AG04449 (cell line): ENCODE results near the gene TMEM222.

Experiments used
- CTCF ChIA-PET: fragments of 350-600 bp; formaldehyde crosslinking; extraction: SDS; loops from one replicate; lab custom pipeline; 2021; ENCODE audit warnings: antibody characterized with exemption; lab: Yijun Ruan, JAX
- POLR2A ChIA-PET: fragments of 400-600, 350-600 bp; formaldehyde crosslinking; extraction: SDS; loops from one replicate; lab custom pipeline; 2020; ENCODE audit warnings: antibody characterized with exemption, inconsistent platforms; lab: Yijun Ruan, JAX
- DNase-seq: peaks from one replicate; pipeline ENCODE4 v3.0.0-alpha.2; 2010; ENCODE audit warnings: low read depth, low spot score
- H3K4me3 ChIP-seq: 2 replicates; pipeline ENCODE4 v1.5.1; 2011; ENCODE audit warnings: low read depth, mild to moderate bottlenecking, control low read depth, low read length
- TF ChIP-seq, protein P1 (sequence below): IDR thresholded peaks from one replicate; pipeline ENCODE4 v1.5.1; 2011; ENCODE audit warnings: mild to moderate bottlenecking, moderate library complexity, low read length, control low read depth, inconsistent platforms; ENCODE audit not compliant: insufficient read depth; ENCODE audit errors: missing control alignments

The TMEM222 gene

GRCh38 chr1:27345272-27345671 is 23.3 kb downstream of the TMEM222 start:
- no peak overlapping the region for H3K4me3 ChIP-seq
- DNase-seq = no peak
- POLR2A ChIA-PET = no interaction called here
- TF ChIP-seq, protein P1, sequence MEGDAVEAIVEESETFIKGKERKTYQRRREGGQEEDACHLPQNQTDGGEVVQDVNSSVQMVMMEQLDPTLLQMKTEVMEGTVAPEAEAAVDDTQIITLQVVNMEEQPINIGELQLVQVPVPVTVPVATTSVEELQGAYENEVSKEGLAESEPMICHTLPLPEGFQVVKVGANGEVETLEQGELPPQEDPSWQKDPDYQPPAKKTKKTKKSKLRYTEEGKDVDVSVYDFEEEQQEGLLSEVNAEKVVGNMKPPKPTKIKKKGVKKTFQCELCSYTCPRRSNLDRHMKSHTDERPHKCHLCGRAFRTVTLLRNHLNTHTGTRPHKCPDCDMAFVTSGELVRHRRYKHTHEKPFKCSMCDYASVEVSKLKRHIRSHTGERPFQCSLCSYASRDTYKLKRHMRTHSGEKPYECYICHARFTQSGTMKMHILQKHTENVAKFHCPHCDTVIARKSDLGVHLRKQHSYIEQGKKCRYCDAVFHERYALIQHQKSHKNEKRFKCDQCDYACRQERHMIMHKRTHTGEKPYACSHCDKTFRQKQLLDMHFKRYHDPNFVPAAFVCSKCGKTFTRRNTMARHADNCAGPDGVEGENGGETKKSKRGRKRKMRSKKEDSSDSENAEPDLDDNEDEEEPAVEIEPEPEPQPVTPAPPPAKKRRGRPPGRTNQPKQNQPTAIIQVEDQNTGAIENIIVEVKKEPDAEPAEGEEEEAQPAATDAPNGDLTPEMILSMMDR = no peak
- CTCF ChIA-PET = interaction anchor here (0.6 to 8.2 kb wide), 6 partner anchors 12 to 223 kb away, joined by 3 to 100 read pairs (median 10); partner anchors contain the start of gene MAP3K6

GRCh38 chr1:27346357-27346756 is 24.4 kb downstream of the TMEM222 start:
- TF ChIP-seq, protein P1 = no peak
- POLR2A ChIA-PET = no interaction called here
- DNase-seq = no peak
- CTCF ChIA-PET = interaction anchor here (0.8 to 8.2 kb wide), 6 partner anchors 10 to 20 kb away, joined by 3 to 100 read pairs (median 10); partner anchors contain the start of gene MAP3K6
- H3K4me3 ChIP-seq = no peak overlapping the region

- TF ChIP-seq, protein P1 = no peak
- no peak for DNase-seq
- H3K4me3 ChIP-seq = no peak overlapping the region
- CTCF ChIA-PET = interaction anchor here (0.8 to 8.2 kb wide), 7 partner anchors 10 to 43 kb away, joined by 3 to 100 read pairs (median 4); partner anchors contain the start of gene MAP3K6
- POLR2A ChIA-PET = no interaction called here
These were observed 25.1 kb downstream of the TMEM222 start for GRCh38 chr1:27346991-27347624.

DNA sequence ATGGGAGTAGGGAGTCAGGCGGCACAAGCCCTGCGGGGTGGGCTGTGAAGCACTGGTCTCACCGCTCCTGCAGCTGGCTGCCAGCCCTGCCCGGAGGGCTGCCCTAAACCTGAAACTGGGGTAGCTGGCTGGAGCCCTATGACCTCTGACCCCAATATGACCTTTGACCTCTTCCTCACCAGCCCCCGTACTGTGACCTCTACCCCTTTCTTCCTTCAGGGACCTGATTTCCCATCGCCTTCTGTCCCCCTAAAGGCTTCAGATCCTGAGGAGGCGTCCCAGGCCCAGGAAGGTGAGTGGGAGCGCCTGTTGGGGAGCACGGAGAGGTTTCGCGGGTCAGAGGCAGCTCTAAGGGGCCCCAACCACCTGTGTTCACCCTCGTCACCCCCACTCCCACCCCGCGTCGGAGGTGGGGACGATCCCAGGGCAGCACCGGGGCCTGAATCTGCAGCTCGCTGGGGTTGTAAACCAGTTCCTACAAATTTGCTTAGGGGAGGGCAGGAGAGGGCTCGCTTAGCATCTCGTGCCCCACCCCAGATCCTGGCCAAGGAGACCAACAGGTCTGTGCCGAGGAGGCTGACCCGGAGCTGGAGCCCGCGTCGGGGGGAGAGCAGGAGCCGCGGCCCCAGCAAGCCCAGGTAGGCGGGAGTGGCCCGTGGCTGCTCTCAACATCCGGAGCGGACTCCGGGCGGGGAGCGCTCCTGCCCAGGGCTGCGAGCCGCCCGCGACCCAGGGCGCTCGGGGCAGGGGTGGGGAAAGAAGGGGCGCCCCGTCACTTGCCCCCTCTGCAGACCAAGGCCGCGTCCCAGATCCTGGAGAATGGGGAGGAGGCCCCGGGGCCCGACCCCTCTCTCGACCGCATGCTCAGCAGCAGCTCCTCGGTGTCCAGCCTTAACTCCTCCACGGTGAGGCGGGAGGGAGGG is 27.2 kb downstream of the TMEM222 start:
- CTCF ChIA-PET = interaction anchor here (0.9 to 12.1 kb wide), 11 partner anchors 8 to 260 kb away, joined by 3 to 187 read pairs (median 7); partner anchors contain the start of gene MAP3K6
- peak overlapping the region; percentile 49 for H3K4me3 ChIP-seq
- DNase-seq = no peak
- POLR2A ChIA-PET = interaction anchor here (0.7 to 2.0 kb wide), 3 partner anchors 13 to 17 kb away, joined by 3 to 9 read pairs (median 6); partner anchors contain the start of gene MAP3K6
- TF ChIP-seq, protein P1 = no peak

- no peak for DNase-seq
- peak overlapping the region; percentile 49 for H3K4me3 ChIP-seq
- POLR2A ChIA-PET = interaction anchor here (0.6 to 2.0 kb wide), 4 partner anchors 12 to 17 kb away, joined by 3 to 9 read pairs (median 4); partner anchors contain the start of gene MAP3K6
- CTCF ChIA-PET = interaction anchor here (0.9 to 12.1 kb wide), 12 partner anchors 7 to 259 kb away, joined by 3 to 187 read pairs (median 6); partner anchors contain the start of gene MAP3K6
- TF ChIP-seq, protein P1 = no peak
These were observed 28.1 kb downstream of the TMEM222 start for GRCh38 chr1:27349784-27350662.
